ENCODE measurements around the gene AKR1C8. TPM values are rescaled to one million over a fixed set of nuclear protein-coding genes. Genes with fewer than 3 reads are reported as not detected.
"Not testable (repeated sequence)": the region's sequence is repeated elsewhere in the genome, so short reads cannot be mapped to it uniquely, and the experiment has no call there.

The AKR1C8 gene
- total RNA-seq, 1 experiment from 2014 or later, result not detected

DNA sequence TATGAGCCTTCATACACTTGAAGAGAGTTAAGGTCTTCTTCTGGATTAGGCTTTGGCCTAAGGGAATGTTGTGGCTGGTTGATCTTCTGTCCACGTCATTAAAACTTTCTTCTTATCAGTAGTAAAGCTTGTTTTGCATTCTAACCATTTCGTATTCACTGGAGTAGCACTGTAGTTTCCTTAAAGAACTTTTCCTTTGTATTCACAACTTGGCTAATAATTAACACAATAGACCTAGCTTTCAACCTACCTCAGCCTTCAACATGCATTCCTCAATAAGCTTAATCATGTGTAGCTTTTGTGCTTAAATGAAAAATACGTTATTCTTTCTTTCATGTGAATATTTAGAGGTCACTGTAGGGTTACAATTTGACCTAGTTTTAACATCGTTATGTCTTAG, 42.8 kb downstream of the AKR1C8 start:
- POLR2A ChIA-PET, result no interaction called here
- no peaks in the 10 kb centered on the region for H3K79me2 ChIP-seq (ENCODE audit: insufficient read depth, low read length)
- no peak for ATAC-seq
- H3K36me3 ChIP-seq (ENCODE audit: control insufficient read depth in 1 of 2, insufficient read depth in 2 of 2, low read length in 2 of 2), result no peaks in the 10 kb centered on the region
- no peaks in the 10 kb centered on the region for H4K20me1 ChIP-seq (ENCODE audit: insufficient read depth)
- DNase-seq (ENCODE audit: low read depth, low spot score), result no peak
- H3K4me3 ChIP-seq (replicated peaks in 1 of 2; ENCODE audit: low read depth in 1 of 2, low read length in 2 of 2), result no peak overlapping the region
- TF ChIP-seq EZH2phosphoT487 (IDR thresholded peaks at IDR 0.05; ENCODE audit: borderline replicate concordance) (no peak), EZH2 (IDR thresholded peaks at IDR 0.05) (no peak), RAD21 (IDR thresholded peaks at IDR 0.05; ENCODE audit: low read depth) (no peak), ZNF274 (IDR thresholded peaks at IDR 0.05; ENCODE audit: low read depth, low read length) (no peak), TCF7L2 (IDR thresholded peaks at IDR 0.05; ENCODE audit: borderline replicate concordance, extremely low read depth, insufficient read depth, insufficient read length) (no peak), ZFX (IDR thresholded peaks at IDR 0.05) (no peak), ELF1 (IDR thresholded peaks at IDR 0.05; ENCODE audit: borderline replicate concordance, low read depth) (no peak), EGR1 (IDR thresholded peaks at IDR 0.05; ENCODE audit: low read depth) (no peak), SP1 (IDR thresholded peaks at IDR 0.05; ENCODE audit: low read depth) (no peak)
- TF ChIP-seq, protein P1, sequence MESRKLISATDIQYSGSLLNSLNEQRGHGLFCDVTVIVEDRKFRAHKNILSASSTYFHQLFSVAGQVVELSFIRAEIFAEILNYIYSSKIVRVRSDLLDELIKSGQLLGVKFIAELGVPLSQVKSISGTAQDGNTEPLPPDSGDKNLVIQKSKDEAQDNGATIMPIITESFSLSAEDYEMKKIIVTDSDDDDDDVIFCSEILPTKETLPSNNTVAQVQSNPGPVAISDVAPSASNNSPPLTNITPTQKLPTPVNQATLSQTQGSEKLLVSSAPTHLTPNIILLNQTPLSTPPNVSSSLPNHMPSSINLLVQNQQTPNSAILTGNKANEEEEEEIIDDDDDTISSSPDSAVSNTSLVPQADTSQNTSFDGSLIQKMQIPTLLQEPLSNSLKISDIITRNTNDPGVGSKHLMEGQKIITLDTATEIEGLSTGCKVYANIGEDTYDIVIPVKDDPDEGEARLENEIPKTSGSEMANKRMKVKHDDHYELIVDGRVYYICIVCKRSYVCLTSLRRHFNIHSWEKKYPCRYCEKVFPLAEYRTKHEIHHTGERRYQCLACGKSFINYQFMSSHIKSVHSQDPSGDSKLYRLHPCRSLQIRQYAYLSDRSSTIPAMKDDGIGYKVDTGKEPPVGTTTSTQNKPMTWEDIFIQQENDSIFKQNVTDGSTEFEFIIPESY (IDR thresholded peaks at IDR 0.05; ENCODE audit: extremely low read depth, insufficient replicate concordance, low read length), result no peak
- TF ChIP-seq, protein P2, sequence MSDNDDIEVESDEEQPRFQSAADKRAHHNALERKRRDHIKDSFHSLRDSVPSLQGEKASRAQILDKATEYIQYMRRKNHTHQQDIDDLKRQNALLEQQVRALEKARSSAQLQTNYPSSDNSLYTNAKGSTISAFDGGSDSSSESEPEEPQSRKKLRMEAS (IDR thresholded peaks at IDR 0.05), result no peak
- TF ChIP-seq, protein P3, sequence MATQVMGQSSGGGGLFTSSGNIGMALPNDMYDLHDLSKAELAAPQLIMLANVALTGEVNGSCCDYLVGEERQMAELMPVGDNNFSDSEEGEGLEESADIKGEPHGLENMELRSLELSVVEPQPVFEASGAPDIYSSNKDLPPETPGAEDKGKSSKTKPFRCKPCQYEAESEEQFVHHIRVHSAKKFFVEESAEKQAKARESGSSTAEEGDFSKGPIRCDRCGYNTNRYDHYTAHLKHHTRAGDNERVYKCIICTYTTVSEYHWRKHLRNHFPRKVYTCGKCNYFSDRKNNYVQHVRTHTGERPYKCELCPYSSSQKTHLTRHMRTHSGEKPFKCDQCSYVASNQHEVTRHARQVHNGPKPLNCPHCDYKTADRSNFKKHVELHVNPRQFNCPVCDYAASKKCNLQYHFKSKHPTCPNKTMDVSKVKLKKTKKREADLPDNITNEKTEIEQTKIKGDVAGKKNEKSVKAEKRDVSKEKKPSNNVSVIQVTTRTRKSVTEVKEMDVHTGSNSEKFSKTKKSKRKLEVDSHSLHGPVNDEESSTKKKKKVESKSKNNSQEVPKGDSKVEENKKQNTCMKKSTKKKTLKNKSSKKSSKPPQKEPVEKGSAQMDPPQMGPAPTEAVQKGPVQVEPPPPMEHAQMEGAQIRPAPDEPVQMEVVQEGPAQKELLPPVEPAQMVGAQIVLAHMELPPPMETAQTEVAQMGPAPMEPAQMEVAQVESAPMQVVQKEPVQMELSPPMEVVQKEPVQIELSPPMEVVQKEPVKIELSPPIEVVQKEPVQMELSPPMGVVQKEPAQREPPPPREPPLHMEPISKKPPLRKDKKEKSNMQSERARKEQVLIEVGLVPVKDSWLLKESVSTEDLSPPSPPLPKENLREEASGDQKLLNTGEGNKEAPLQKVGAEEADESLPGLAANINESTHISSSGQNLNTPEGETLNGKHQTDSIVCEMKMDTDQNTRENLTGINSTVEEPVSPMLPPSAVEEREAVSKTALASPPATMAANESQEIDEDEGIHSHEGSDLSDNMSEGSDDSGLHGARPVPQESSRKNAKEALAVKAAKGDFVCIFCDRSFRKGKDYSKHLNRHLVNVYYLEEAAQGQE (IDR thresholded peaks at IDR 0.05; ENCODE audit: low read depth), result no peak
- TF ChIP-seq, protein P4, sequence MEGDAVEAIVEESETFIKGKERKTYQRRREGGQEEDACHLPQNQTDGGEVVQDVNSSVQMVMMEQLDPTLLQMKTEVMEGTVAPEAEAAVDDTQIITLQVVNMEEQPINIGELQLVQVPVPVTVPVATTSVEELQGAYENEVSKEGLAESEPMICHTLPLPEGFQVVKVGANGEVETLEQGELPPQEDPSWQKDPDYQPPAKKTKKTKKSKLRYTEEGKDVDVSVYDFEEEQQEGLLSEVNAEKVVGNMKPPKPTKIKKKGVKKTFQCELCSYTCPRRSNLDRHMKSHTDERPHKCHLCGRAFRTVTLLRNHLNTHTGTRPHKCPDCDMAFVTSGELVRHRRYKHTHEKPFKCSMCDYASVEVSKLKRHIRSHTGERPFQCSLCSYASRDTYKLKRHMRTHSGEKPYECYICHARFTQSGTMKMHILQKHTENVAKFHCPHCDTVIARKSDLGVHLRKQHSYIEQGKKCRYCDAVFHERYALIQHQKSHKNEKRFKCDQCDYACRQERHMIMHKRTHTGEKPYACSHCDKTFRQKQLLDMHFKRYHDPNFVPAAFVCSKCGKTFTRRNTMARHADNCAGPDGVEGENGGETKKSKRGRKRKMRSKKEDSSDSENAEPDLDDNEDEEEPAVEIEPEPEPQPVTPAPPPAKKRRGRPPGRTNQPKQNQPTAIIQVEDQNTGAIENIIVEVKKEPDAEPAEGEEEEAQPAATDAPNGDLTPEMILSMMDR (IDR thresholded peaks at IDR 0.05 in 2 of 3, conservative IDR thresholded peaks at IDR 0.05 in 1 of 3; ENCODE audit: borderline replicate concordance in 1 of 3, insufficient read depth in 1 of 3, low read depth in 2 of 3, low read length in 2 of 3), result no peak
- RAD21 ChIA-PET (ENCODE audit: low non-redundant PET in 1 of 2, low total read pairs in 2 of 2, uncharacterized antibody in 2 of 2, unreplicated experiment in 2 of 2), result no interaction called here
- no peak overlapping the region for H2AFZ ChIP-seq (ENCODE audit: low read depth, low read length, poor library complexity, severe bottlenecking)
- H3K9me2 ChIP-seq (ENCODE audit: insufficient read depth), result no peaks in the 10 kb centered on the region
- no peak overlapping the region for H3K27ac ChIP-seq (ENCODE audit: low read depth, low read length)
- CTCF ChIA-PET, result no interaction called here
- no peak overlapping the region for H3K4me2 ChIP-seq (ENCODE audit: low read length)
- no peaks in the 10 kb centered on the region for H3K4me1 ChIP-seq (ENCODE audit: control insufficient read depth in 1 of 2, insufficient read depth in 2 of 2, low read length in 2 of 2)
- H3K9me3 ChIP-seq (ENCODE audit: control insufficient read depth in 1 of 2, insufficient read depth in 1 of 2, low read depth in 1 of 2, low read length in 2 of 2), result no peaks in the 10 kb centered on the region
- H3K9ac ChIP-seq (ENCODE audit: low read length), result no peak overlapping the region
- intact Hi-C loops (cut with micrococcal nuclease), result no loop called here
- no peaks in the 10 kb centered on the region for H3K27me3 ChIP-seq (ENCODE audit: insufficient read depth, low read length)
- BruUV-seq (replicated peaks), result no TSS peak

DNA sequence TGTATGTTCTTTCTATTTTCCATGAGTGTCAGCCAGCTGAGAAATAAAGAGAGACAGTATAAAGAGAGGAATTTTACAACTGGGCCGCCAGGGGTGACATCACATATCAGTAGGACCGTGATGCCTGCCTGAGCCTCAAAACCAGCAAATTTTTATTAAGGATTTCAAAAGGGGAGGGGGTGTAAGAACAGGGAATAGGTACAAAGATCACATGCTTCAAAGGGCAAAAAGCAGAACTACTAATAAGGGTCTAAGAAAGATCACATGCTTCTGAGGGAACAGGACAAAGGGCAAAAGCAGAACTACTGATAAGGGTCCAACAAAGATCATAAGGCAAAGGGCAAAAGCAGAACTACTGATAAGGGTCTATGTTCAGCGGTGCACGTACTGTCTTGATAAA, 47.3 kb downstream of the AKR1C8 start:
- H3K4me3 ChIP-seq (replicated peaks in 1 of 2; ENCODE audit: low read depth in 1 of 2, low read length in 2 of 2); H3K79me2 ChIP-seq (ENCODE audit: insufficient read depth, low read length); H4K20me1 ChIP-seq (ENCODE audit: insufficient read depth); H3K9ac ChIP-seq (ENCODE audit: low read length); RAD21 ChIA-PET (ENCODE audit: low non-redundant PET in 1 of 2, low total read pairs in 2 of 2, uncharacterized antibody in 2 of 2, unreplicated experiment in 2 of 2); POLR2A ChIA-PET; intact Hi-C loops (cut with micrococcal nuclease); CTCF ChIA-PET; H3K27ac ChIP-seq (ENCODE audit: low read depth, low read length); DNase-seq (ENCODE audit: low read depth, low spot score); H2AFZ ChIP-seq (ENCODE audit: low read depth, low read length, poor library complexity, severe bottlenecking); H3K27me3 ChIP-seq (ENCODE audit: insufficient read depth, low read length); BruUV-seq (replicated peaks); H3K4me1 ChIP-seq (ENCODE audit: control insufficient read depth in 1 of 2, insufficient read depth in 2 of 2, low read length in 2 of 2); H3K36me3 ChIP-seq (ENCODE audit: control insufficient read depth in 1 of 2, insufficient read depth in 2 of 2, low read length in 2 of 2); ATAC-seq; H3K4me2 ChIP-seq (ENCODE audit: low read length); H3K9me2 ChIP-seq (ENCODE audit: insufficient read depth): not testable (repeated sequence)
- H3K9me3 ChIP-seq (ENCODE audit: control insufficient read depth in 1 of 2, insufficient read depth in 1 of 2, low read depth in 1 of 2, low read length in 2 of 2), result peaks cover 0 to 11% of the 10 kb centered on the region in 2 experiments; a peak in 1 of 4 replicates

Data from HCT116 (cell line).